ENCODE measurements around the gene GRAPL.
"Not testable (repeated sequence)": the region's sequence is repeated elsewhere in the genome, so short reads cannot be mapped to it uniquely, and the experiment has no call there.

GRCh38 chr17:19129500-19129899 is 2.1 kb downstream of the GRAPL start:
- TF ChIP-seq CTCF, POLR2AphosphoS5, EP300 (IDR thresholded peaks at IDR 0.05): not testable (repeated sequence)

Measured in esophagus muscularis mucosa (tissue), 4 donors.